WTC11 (cell line): ENCODE results near the gene NCKAP5. TPM values are rescaled to one million over a fixed set of nuclear protein-coding genes. Genes with fewer than 3 reads are reported as not detected.

Experiments used
- ATAC-seq: fragments of 200-7000 bp; cut with Tn5 transposase; 2 replicates; pipeline ENCODE4 v1.10.0; 2021; ENCODE audit warnings: mild to moderate bottlenecking, moderate library complexity
- CTCF ChIA-PET: fragments of 300-600 bp; sonication (Branson Sonifier 250); formaldehyde crosslinking; loops from one replicate; lab custom pipeline; 2021; ENCODE audit warnings: antibody characterized with exemption; lab: Charles Lee
- POLR2A ChIA-PET: fragments of 350-600 bp; sonication (Branson Sonifier 250); formaldehyde crosslinking; loops from one replicate; lab custom pipeline; 2021; ENCODE audit warnings: antibody characterized with exemption; lab: Charles Lee
- DNase-seq: peaks from one replicate; pipeline ENCODE4 v3.0.0; 2021; ENCODE audit warnings: low spot score
- H3K27ac Mint-ChIP-seq: 2 replicates; pipeline ENCODE4 v1.8.0; 2021; ENCODE audit warnings: mixed read lengths
- H3K27me3 Mint-ChIP-seq: 2 replicates; pipeline ENCODE4 v1.8.0; 2021; ENCODE audit warnings: low read depth, mild to moderate bottlenecking, moderate library complexity, mixed read lengths
- H3K36me3 Mint-ChIP-seq: 2 replicates; pipeline ENCODE4 v1.8.0; 2021; ENCODE audit warnings: mixed read lengths
- H3K4me1 Mint-ChIP-seq: 2 replicates; pipeline ENCODE4 v1.8.0; 2022; ENCODE audit warnings: mixed read lengths
- H3K4me3 Mint-ChIP-seq: 2 replicates; pipeline ENCODE4 v1.8.0; 2021; ENCODE audit warnings: mild to moderate bottlenecking, moderate library complexity, mixed read lengths
- H3K9me3 Mint-ChIP-seq: 2 replicates; pipeline ENCODE4 v1.8.0; 2021; ENCODE audit warnings: mixed read lengths
- CREM ChIP-seq: sonication (generic); formaldehyde crosslinking; IDR thresholded peaks from 2 replicates; pipeline ENCODE4 v1.8.1; 2022; ENCODE audit warnings: mild to moderate bottlenecking, missing genetic modification reagents, moderate library complexity
- ESRRA ChIP-seq: sonication (generic); formaldehyde crosslinking; IDR thresholded peaks from 2 replicates; pipeline ENCODE4 v1.8.1; 2022; ENCODE audit warnings: mild to moderate bottlenecking, missing genetic modification reagents, borderline replicate concordance
- FOXP1 ChIP-seq: sonication (generic); formaldehyde crosslinking; IDR thresholded peaks from 2 replicates; pipeline ENCODE4 v1.8.0; 2022; ENCODE audit warnings: missing genetic modification reagents, mild to moderate bottlenecking, moderate library complexity, borderline replicate concordance
- OVOL2 ChIP-seq: fragments of 250-450 bp; sonication (Bioruptor Pico); IDR thresholded peaks from 2 replicates; pipeline ENCODE4 v1.9.0; 2021; ENCODE audit warnings: mild to moderate bottlenecking, borderline replicate concordance
- SMAD3 ChIP-seq: sonication (generic); formaldehyde crosslinking; IDR thresholded peaks from 2 replicates; pipeline ENCODE4 v1.8.0; 2022; ENCODE audit warnings: missing genetic modification reagents, mild to moderate bottlenecking, borderline replicate concordance
- SMAD4 ChIP-seq: sonication (generic); formaldehyde crosslinking; IDR thresholded peaks from 2 replicates; pipeline ENCODE4 v1.8.0; 2022; ENCODE audit warnings: mild to moderate bottlenecking, missing genetic modification reagents
- SOX15 ChIP-seq: fragments of 250-450 bp; sonication (Bioruptor Pico); IDR thresholded peaks from 2 replicates; pipeline ENCODE4 v1.9.0; 2021; ENCODE audit warnings: mild to moderate bottlenecking
- SP1 ChIP-seq: sonication (generic); formaldehyde crosslinking; conservative IDR thresholded peaks from 2 replicates; pipeline ENCODE4 v1.8.1; 2022; ENCODE audit warnings: missing genetic modification reagents
- ZNF263 ChIP-seq: sonication (generic); formaldehyde crosslinking; IDR thresholded peaks from 2 replicates; pipeline ENCODE4 v1.8.1; 2022; ENCODE audit warnings: low read depth, mild to moderate bottlenecking, moderate library complexity, missing genetic modification reagents
- ZNF396 ChIP-seq: fragments of 250-450 bp; sonication (Bioruptor Pico); IDR thresholded peaks from 2 replicates; pipeline ENCODE4 v1.8.0; 2021; ENCODE audit warnings: mild to moderate bottlenecking, moderate library complexity, borderline replicate concordance
- ZNF423 ChIP-seq: fragments of 250-450 bp; sonication (Bioruptor Pico); IDR thresholded peaks from 2 replicates; pipeline ENCODE4 v2.1.2; 2022; ENCODE audit warnings: mild to moderate bottlenecking, moderate library complexity
- total RNA-seq: library from RNA; stranded (reverse); gene quantifications from 3 replicates; pipeline ENCODE4 v1.2.3, GENCODE V29; 2021
- TF ChIP-seq, protein P1 (sequence below): sonication (generic); formaldehyde crosslinking; IDR thresholded peaks from 2 replicates; pipeline ENCODE4 v1.8.0; 2023; ENCODE audit warnings: missing genetic modification reagents, mild to moderate bottlenecking, borderline replicate concordance
- TF ChIP-seq, protein P2 (sequence below): sonication (generic); formaldehyde crosslinking; IDR thresholded peaks from 2 replicates; pipeline ENCODE4 v1.8.1; 2022; ENCODE audit warnings: missing genetic modification reagents, borderline replicate concordance
- TF ChIP-seq, protein P3 (sequence below): sonication (generic); formaldehyde crosslinking; IDR thresholded peaks from 2 replicates; pipeline ENCODE4 v1.8.1; 2023; ENCODE audit warnings: mild to moderate bottlenecking, missing genetic modification reagents
- TF ChIP-seq, protein P4 (sequence below): sonication (generic); formaldehyde crosslinking; IDR thresholded peaks from 2 replicates; pipeline ENCODE4 v1.8.1; 2022; ENCODE audit warnings: low read depth, missing genetic modification reagents, borderline replicate concordance
- TF ChIP-seq, protein P5 (sequence below): sonication (generic); formaldehyde crosslinking; IDR thresholded peaks from 2 replicates; pipeline ENCODE4 v1.8.0; 2023; ENCODE audit warnings: mild to moderate bottlenecking, missing genetic modification reagents
- TF ChIP-seq, protein P6 (sequence below): fragments of 250-450 bp; sonication (Bioruptor Pico); conservative IDR thresholded peaks from 2 replicates; pipeline ENCODE4 v1.9.0; 2021; ENCODE audit warnings: mild to moderate bottlenecking
- TF ChIP-seq, protein P7 (sequence below): fragments of 250-450 bp; sonication (Bioruptor Pico); IDR thresholded peaks from 2 replicates; pipeline ENCODE4 v2.1.2; 2022; ENCODE audit warnings: mild to moderate bottlenecking, moderate library complexity
- TF ChIP-seq, protein P8 (sequence below): sonication (generic); formaldehyde crosslinking; IDR thresholded peaks from 2 replicates; pipeline ENCODE4 v1.8.0; 2022; ENCODE audit warnings: mild to moderate bottlenecking, missing genetic modification reagents

The NCKAP5 gene
- total RNA-seq, 1 experiment from 2014 or later = 0.55 TPM

DNA sequence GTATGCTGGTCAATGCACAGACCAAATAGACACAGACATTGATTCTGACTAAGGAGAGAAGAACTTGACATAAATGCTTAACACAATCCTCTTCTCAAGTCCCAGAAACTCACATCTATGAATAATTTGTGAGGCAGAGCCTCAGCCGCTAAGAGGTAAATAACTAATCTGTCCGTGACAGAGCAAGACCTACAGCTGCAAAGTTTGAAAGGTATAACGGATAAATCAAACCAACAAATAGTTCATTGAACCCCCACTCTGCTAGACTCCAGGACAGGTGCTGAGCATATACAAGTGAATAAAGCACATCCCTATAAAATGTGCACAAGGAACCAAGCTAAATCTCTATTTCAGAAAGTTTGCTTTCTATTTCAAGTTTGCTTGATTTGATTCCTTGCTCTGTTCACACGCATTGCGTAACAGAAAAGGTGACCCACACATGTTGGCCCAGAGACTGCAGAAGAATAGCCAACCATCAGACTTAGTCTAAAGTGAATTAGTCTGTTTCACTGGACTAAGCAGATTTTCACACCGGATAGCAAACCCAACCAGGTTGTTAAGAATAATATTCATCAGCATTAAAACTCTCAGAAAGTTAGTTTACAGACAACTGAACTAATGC is 51.7 kb downstream of the NCKAP5 start:
- no peaks in the 10 kb centered on the region for H3K4me1 Mint-ChIP-seq
- TF ChIP-seq ZNF263 (CRISPR knock-in tag) (no peak), SMAD4 (CRISPR knock-in tag) (no peak), ZNF396 (CRISPR knock-in tag) (no peak), ZNF423 (CRISPR knock-in tag) (no peak), SP1 (CRISPR knock-in tag) (no peak), ESRRA (no peak), FOXP1 (CRISPR knock-in tag) (no peak), OVOL2 (CRISPR knock-in tag) (no peak), SMAD3 (CRISPR knock-in tag) (no peak), CREM (no peak), SOX15 (no peak)
- TF ChIP-seq, protein P1, sequence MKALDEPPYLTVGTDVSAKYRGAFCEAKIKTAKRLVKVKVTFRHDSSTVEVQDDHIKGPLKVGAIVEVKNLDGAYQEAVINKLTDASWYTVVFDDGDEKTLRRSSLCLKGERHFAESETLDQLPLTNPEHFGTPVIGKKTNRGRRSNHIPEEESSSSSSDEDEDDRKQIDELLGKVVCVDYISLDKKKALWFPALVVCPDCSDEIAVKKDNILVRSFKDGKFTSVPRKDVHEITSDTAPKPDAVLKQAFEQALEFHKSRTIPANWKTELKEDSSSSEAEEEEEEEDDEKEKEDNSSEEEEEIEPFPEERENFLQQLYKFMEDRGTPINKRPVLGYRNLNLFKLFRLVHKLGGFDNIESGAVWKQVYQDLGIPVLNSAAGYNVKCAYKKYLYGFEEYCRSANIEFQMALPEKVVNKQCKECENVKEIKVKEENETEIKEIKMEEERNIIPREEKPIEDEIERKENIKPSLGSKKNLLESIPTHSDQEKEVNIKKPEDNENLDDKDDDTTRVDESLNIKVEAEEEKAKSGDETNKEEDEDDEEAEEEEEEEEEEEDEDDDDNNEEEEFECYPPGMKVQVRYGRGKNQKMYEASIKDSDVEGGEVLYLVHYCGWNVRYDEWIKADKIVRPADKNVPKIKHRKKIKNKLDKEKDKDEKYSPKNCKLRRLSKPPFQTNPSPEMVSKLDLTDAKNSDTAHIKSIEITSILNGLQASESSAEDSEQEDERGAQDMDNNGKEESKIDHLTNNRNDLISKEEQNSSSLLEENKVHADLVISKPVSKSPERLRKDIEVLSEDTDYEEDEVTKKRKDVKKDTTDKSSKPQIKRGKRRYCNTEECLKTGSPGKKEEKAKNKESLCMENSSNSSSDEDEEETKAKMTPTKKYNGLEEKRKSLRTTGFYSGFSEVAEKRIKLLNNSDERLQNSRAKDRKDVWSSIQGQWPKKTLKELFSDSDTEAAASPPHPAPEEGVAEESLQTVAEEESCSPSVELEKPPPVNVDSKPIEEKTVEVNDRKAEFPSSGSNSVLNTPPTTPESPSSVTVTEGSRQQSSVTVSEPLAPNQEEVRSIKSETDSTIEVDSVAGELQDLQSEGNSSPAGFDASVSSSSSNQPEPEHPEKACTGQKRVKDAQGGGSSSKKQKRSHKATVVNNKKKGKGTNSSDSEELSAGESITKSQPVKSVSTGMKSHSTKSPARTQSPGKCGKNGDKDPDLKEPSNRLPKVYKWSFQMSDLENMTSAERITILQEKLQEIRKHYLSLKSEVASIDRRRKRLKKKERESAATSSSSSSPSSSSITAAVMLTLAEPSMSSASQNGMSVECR (CRISPR knock-in tag) = no peak
- TF ChIP-seq, protein P2, sequence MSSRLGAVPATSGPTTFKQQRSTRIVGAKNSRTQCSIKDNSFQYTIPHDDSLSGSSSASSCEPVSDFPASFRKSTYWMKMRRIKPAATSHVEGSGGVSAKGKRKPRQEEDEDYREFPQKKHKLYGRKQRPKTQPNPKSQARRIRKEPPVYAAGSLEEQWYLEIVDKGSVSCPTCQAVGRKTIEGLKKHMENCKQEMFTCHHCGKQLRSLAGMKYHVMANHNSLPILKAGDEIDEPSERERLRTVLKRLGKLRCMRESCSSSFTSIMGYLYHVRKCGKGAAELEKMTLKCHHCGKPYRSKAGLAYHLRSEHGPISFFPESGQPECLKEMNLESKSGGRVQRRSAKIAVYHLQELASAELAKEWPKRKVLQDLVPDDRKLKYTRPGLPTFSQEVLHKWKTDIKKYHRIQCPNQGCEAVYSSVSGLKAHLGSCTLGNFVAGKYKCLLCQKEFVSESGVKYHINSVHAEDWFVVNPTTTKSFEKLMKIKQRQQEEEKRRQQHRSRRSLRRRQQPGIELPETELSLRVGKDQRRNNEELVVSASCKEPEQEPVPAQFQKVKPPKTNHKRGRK (CRISPR knock-in tag) = no peak
- TF ChIP-seq, protein P3, sequence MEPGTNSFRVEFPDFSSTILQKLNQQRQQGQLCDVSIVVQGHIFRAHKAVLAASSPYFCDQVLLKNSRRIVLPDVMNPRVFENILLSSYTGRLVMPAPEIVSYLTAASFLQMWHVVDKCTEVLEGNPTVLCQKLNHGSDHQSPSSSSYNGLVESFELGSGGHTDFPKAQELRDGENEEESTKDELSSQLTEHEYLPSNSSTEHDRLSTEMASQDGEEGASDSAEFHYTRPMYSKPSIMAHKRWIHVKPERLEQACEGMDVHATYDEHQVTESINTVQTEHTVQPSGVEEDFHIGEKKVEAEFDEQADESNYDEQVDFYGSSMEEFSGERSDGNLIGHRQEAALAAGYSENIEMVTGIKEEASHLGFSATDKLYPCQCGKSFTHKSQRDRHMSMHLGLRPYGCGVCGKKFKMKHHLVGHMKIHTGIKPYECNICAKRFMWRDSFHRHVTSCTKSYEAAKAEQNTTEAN (CRISPR knock-in tag) = no peak
- TF ChIP-seq, protein P4, sequence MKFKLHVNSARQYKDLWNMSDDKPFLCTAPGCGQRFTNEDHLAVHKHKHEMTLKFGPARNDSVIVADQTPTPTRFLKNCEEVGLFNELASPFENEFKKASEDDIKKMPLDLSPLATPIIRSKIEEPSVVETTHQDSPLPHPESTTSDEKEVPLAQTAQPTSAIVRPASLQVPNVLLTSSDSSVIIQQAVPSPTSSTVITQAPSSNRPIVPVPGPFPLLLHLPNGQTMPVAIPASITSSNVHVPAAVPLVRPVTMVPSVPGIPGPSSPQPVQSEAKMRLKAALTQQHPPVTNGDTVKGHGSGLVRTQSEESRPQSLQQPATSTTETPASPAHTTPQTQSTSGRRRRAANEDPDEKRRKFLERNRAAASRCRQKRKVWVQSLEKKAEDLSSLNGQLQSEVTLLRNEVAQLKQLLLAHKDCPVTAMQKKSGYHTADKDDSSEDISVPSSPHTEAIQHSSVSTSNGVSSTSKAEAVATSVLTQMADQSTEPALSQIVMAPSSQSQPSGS (CRISPR knock-in tag) = no peak
- TF ChIP-seq, protein P5, sequence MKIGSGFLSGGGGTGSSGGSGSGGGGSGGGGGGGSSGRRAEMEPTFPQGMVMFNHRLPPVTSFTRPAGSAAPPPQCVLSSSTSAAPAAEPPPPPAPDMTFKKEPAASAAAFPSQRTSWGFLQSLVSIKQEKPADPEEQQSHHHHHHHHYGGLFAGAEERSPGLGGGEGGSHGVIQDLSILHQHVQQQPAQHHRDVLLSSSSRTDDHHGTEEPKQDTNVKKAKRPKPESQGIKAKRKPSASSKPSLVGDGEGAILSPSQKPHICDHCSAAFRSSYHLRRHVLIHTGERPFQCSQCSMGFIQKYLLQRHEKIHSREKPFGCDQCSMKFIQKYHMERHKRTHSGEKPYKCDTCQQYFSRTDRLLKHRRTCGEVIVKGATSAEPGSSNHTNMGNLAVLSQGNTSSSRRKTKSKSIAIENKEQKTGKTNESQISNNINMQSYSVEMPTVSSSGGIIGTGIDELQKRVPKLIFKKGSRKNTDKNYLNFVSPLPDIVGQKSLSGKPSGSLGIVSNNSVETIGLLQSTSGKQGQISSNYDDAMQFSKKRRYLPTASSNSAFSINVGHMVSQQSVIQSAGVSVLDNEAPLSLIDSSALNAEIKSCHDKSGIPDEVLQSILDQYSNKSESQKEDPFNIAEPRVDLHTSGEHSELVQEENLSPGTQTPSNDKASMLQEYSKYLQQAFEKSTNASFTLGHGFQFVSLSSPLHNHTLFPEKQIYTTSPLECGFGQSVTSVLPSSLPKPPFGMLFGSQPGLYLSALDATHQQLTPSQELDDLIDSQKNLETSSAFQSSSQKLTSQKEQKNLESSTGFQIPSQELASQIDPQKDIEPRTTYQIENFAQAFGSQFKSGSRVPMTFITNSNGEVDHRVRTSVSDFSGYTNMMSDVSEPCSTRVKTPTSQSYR (CRISPR knock-in tag) = no peak
- TF ChIP-seq, protein P6, sequence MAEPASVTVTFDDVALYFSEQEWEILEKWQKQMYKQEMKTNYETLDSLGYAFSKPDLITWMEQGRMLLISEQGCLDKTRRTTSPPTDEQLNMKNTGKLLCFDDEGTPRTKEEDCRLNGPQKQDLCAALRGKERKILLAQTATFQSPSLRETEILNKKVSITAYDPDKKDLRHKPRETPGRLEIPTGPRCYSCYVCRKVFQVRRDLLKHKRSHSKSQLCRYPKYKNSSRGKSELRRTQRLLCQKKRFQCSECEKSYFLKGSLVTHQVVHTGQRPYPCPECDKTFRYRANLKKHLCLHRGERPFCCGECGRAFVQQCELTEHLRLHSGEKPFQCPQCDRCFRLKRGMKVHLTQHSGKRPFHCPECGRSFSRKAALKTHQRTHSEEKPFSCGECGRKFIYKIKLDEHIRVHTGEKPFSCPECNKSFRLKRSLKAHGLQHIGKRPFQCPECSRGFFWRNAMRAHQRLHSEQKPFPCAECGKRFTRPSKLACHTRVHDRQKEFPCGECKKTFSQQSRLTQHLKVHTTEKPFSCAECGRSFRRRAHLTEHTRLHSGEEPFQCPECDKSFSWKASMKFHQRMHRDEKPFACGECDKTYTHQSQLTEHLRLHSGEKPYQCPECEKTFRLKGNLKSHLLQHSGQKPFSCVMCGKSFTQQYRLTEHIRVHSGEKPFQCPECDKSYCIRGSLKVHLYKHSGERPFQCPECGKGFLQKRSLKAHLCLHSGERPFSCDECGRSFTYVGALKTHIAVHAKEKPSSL = no peak
- TF ChIP-seq, protein P7, sequence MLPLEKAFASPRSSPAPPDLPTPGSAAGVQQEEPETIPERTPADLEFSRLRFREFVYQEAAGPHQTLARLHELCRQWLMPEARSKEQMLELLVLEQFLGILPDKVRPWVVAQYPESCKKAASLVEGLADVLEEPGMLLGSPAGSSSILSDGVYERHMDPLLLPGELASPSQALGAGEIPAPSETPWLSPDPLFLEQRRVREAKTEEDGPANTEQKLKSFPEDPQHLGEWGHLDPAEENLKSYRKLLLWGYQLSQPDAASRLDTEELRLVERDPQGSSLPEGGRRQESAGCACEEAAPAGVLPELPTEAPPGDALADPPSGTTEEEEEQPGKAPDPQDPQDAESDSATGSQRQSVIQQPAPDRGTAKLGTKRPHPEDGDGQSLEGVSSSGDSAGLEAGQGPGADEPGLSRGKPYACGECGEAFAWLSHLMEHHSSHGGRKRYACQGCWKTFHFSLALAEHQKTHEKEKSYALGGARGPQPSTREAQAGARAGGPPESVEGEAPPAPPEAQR (CRISPR knock-in tag) = no peak
- TF ChIP-seq, protein P8, sequence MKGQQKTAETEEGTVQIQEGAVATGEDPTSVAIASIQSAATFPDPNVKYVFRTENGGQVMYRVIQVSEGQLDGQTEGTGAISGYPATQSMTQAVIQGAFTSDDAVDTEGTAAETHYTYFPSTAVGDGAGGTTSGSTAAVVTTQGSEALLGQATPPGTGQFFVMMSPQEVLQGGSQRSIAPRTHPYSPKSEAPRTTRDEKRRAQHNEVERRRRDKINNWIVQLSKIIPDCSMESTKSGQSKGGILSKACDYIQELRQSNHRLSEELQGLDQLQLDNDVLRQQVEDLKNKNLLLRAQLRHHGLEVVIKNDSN (CRISPR knock-in tag) = no peak
- TF ChIP-seq, all 79 proteins: peak for 0
- ATAC-seq = no peak
- no peaks in the 10 kb centered on the region for H3K9me3 Mint-ChIP-seq
- ChIA-PET CTCF (no interaction called here), POLR2A (no interaction called here)
- H3K36me3 Mint-ChIP-seq = no peaks in the 10 kb centered on the region
- peaks cover 20% of the 10 kb centered on the region for H3K27me3 Mint-ChIP-seq
- H3K27ac Mint-ChIP-seq = no peak overlapping the region
- no peak for DNase-seq
- no peak overlapping the region for H3K4me3 Mint-ChIP-seq
